Neural progenitor cell (in vitro differentiated cells): ENCODE results near the gene NHSL1. TPM values are rescaled to one million over a fixed set of nuclear protein-coding genes. Genes with fewer than 3 reads are reported as not detected.
A peak's percentile ranks its signal among the peaks of the same experiment; 100 is the strongest.

ENCODE experiments used
- DNase-seq: peaks from one replicate; pipeline ENCODE4 v3.0.0-alpha.2; 2016; ENCODE audit warnings: low spot score
- H2AFZ ChIP-seq: fragments of 200-600 bp; sonication (generic); replicated peaks from 2 replicates; pipeline ENCODE4 v1.6.1; 2016; ENCODE audit warnings: antibody characterized with exemption
- H3F3A ChIP-seq: fragments of 200-600 bp; sonication (generic); 2 replicates; pipeline ENCODE4 v1.6.1; 2016; ENCODE audit warnings: antibody characterized with exemption, low read depth
- H3K27ac ChIP-seq: fragments of 200-600 bp; sonication (generic); 2 replicates; pipeline ENCODE4 v1.5.1; 2016; ENCODE audit warnings: mild to moderate bottlenecking
- H3K27me3 ChIP-seq: fragments of 200-600 bp; sonication (generic); 2 replicates; pipeline ENCODE4 v1.6.1; 2016; ENCODE audit warnings: mild to moderate bottlenecking, moderate library complexity
- H3K36me3 ChIP-seq: fragments of 200-600 bp; sonication (generic); 2 replicates; pipeline ENCODE4 v1.5.1; 2016
- H3K4me1 ChIP-seq: fragments of 200-600 bp; sonication (generic); 2 replicates; pipeline ENCODE4 v1.6.1; 2016; ENCODE audit warnings: mixed run types
- H3K4me2 ChIP-seq: fragments of 200-600 bp; sonication (generic); 2 replicates; pipeline ENCODE4 v1.6.1; 2016
- H3K4me3 ChIP-seq: fragments of 200-600 bp; sonication (generic); 2 replicates; pipeline ENCODE4 v1.5.1; 2016
- H3K79me2 ChIP-seq: fragments of 200-600 bp; sonication (generic); 2 replicates; pipeline ENCODE4 v1.6.1; 2016; ENCODE audit warnings: low read depth
- H3K9ac ChIP-seq: fragments of 200-600 bp; sonication (generic); 2 replicates; pipeline ENCODE4 v1.6.1; 2016
- H3K9me3 ChIP-seq: fragments of 200-600 bp; sonication (generic); 2 replicates; pipeline ENCODE4 v1.5.1; 2016; ENCODE audit warnings: low read depth
- H4K20me1 ChIP-seq: fragments of 200-600 bp; sonication (generic); 2 replicates; pipeline ENCODE4 v1.6.1; 2016; ENCODE audit warnings: low read depth
- H3K27ac Mint-ChIP-seq: 3 replicates; pipeline ENCODE4 v1.8.0; 2021; ENCODE audit warnings: mixed read lengths
- H3K27me3 Mint-ChIP-seq: 2 replicates; pipeline ENCODE4 v1.8.0; 2022; ENCODE audit warnings: low read depth, mild to moderate bottlenecking, inconsistent platforms, moderate library complexity, mixed read lengths; ENCODE audit not compliant: insufficient read depth
- H3K36me3 Mint-ChIP-seq: 3 replicates; pipeline ENCODE4 v1.8.0; 2021; ENCODE audit warnings: mixed read lengths
- H3K4me1 Mint-ChIP-seq: 3 replicates; pipeline ENCODE4 v1.8.0; 2021; ENCODE audit warnings: mixed read lengths
- H3K4me3 Mint-ChIP-seq: 3 replicates; pipeline ENCODE4 v1.8.0; 2021; ENCODE audit warnings: mild to moderate bottlenecking, moderate library complexity, mixed read lengths
- H3K9me3 Mint-ChIP-seq: 3 replicates; pipeline ENCODE4 v1.8.0; 2020; ENCODE audit warnings: mixed read lengths
- EZH2 ChIP-seq: fragments of 200-600 bp; sonication (generic); IDR thresholded peaks from 2 replicates; pipeline ENCODE4 v1.6.1; 2017; ENCODE audit warnings: antibody characterized with exemption, mild to moderate bottlenecking, moderate library complexity
- EZH2phosphoT487 ChIP-seq: fragments of 200-600 bp; sonication (generic); IDR thresholded peaks from 2 replicates; pipeline ENCODE4 v1.6.1; 2017; ENCODE audit warnings: antibody characterized with exemption
- total RNA-seq: library from RNA; depleted of rRNA; stranded (reverse); fragments of >200 nt; gene quantifications from 2 replicates; pipeline ENCODE4 v1.2.3, GENCODE V29; 2015; ENCODE audit warnings: low replicate concordance
- TF ChIP-seq, protein P1 (sequence below): fragments of 200-600 bp; sonication (generic); IDR thresholded peaks from 2 replicates; pipeline ENCODE4 v1.5.1; 2017; ENCODE audit warnings: antibody characterized with exemption, mild to moderate bottlenecking

Gene NHSL1, protein sequence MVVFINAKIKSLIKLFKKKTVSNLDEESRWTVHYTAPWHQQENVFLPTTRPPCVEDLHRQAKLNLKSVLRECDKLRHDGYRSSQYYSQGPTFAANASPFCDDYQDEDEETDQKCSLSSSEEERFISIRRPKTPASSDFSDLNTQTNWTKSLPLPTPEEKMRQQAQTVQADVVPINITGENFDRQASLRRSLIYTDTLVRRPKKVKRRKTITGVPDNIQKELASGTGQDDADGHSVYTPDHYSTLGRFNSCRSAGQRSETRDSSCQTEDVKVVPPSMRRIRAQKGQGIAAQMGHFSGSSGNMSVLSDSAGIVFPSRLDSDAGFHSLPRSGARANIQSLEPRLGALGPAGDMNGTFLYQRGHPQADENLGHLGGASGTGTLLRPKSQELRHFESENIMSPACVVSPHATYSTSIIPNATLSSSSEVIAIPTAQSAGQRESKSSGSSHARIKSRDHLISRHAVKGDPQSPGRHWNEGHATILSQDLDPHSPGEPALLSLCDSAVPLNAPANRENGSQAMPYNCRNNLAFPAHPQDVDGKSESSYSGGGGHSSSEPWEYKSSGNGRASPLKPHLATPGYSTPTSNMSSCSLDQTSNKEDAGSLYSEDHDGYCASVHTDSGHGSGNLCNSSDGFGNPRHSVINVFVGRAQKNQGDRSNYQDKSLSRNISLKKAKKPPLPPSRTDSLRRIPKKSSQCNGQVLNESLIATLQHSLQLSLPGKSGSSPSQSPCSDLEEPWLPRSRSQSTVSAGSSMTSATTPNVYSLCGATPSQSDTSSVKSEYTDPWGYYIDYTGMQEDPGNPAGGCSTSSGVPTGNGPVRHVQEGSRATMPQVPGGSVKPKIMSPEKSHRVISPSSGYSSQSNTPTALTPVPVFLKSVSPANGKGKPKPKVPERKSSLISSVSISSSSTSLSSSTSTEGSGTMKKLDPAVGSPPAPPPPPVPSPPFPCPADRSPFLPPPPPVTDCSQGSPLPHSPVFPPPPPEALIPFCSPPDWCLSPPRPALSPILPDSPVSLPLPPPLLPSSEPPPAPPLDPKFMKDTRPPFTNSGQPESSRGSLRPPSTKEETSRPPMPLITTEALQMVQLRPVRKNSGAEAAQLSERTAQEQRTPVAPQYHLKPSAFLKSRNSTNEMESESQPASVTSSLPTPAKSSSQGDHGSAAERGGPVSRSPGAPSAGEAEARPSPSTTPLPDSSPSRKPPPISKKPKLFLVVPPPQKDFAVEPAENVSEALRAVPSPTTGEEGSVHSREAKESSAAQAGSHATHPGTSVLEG (N-terminal part only)
- total RNA-seq, result 7.7 and 12.1 TPM in 2 replicates

DNA sequence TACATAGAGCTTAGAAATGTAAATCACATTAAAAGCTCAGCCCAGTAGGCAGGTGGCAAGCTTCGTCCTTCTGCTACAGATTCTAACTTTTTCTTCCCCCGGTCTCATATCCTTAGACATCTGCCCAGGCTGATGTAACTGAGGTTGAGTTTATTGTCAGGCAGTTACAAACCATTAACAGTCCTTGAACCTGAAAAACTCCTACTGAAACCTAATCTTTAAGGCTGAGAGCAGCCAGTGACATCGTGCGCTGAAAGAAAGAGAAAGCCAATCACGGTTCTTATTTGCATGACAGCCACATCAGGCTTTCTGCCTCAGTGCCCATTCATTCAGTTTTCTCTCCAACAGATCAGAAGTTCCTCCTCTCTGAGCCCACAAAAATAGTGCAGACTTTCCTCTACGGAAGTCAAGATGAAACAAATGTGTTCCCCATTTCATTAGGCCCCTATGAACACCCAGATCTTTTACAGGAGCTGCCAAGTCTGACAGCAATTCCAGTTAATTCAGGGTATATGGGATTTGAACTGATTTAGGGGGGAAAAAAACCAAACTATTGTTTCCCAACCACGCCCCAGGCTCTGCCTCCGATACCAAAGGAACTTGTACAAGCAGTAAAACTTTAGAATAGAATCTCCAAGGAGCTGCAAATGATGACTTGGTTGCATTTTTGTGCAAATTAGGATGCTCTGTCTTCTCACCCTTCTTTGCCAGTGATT lies at the start of gene NHSL1:
TSS of gene NHSL1 (minus strand) at position 192 of the 716 bp plus-strand sequence. CDS start 204 bp downstream, outside the sequence.
- Histone ChIP-seq H3K9me3 (no peaks in the 10 kb centered on the region), H3K36me3 (no peaks in the 10 kb centered on the region), H3K4me1 (peaks cover 37% of the 10 kb centered on the region), H4K20me1 (peaks cover 30% of the 10 kb centered on the region), H2AFZ (no peak within 1 kb of the TSS), H3K79me2 (peaks cover 32% of the 10 kb centered on the region), H3K4me2 (peak within 1 kb of the TSS; percentile 72), H3K27me3 (no peaks in the 10 kb centered on the region), H3K4me3 (peak within 1 kb of the TSS; percentile 32), H3K9ac (no peak within 1 kb of the TSS), H3F3A (peaks cover 20% of the 10 kb centered on the region), H3K27ac (no peak within 1 kb of the TSS)
- peak within 1 kb of the TSS; percentile 87 for H3K27ac Mint-ChIP-seq
- TF ChIP-seq, protein P1, sequence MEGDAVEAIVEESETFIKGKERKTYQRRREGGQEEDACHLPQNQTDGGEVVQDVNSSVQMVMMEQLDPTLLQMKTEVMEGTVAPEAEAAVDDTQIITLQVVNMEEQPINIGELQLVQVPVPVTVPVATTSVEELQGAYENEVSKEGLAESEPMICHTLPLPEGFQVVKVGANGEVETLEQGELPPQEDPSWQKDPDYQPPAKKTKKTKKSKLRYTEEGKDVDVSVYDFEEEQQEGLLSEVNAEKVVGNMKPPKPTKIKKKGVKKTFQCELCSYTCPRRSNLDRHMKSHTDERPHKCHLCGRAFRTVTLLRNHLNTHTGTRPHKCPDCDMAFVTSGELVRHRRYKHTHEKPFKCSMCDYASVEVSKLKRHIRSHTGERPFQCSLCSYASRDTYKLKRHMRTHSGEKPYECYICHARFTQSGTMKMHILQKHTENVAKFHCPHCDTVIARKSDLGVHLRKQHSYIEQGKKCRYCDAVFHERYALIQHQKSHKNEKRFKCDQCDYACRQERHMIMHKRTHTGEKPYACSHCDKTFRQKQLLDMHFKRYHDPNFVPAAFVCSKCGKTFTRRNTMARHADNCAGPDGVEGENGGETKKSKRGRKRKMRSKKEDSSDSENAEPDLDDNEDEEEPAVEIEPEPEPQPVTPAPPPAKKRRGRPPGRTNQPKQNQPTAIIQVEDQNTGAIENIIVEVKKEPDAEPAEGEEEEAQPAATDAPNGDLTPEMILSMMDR, result no peak
- peak; percentile 51 for DNase-seq
- H3K4me1 Mint-ChIP-seq, result peaks cover 62% of the 10 kb centered on the region
- no peaks in the 10 kb centered on the region for H3K9me3 Mint-ChIP-seq
- H3K4me3 Mint-ChIP-seq, result peak within 1 kb of the TSS; percentile 85
- H3K36me3 Mint-ChIP-seq, result peaks cover 19% of the 10 kb centered on the region
- no peaks in the 10 kb centered on the region for H3K27me3 Mint-ChIP-seq

DNA sequence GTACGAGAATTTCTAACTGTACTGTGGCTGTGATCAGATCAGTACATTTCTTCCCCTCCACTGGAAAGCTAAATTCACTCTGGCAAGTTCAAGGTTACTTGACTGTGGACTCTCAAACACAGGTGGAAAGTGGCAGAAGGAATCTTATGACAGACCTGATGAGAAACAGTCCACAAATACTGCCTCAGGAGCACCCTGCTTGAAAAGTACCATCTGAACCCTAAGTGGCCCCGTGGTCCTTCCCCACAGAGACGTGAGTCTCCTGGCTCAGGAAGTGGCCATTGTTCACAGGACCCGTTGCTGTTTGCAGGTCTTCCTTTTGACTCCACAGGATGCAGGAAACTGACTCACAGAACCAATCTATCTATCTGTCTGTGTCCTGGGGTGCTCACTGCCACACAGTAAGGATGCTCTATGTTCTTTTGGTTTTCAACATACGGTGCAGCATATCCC lies 47.5 kb upstream of the NHSL1 start:
- H3F3A ChIP-seq, result peaks cover 12% of the 10 kb centered on the region
- no peaks in the 10 kb centered on the region for H3K36me3 ChIP-seq
- H3K4me3 Mint-ChIP-seq, result no peak overlapping the region
- H3K36me3 Mint-ChIP-seq, result peaks cover 10% of the 10 kb centered on the region
- DNase-seq, result no peak
- H3K27me3 ChIP-seq, result no peaks in the 10 kb centered on the region
- H3K9me3 Mint-ChIP-seq, result peaks cover 5% of the 10 kb centered on the region
- H3K79me2 ChIP-seq, result peaks cover 39% of the 10 kb centered on the region
- peaks cover 16% of the 10 kb centered on the region for H4K20me1 ChIP-seq
- H3K27ac Mint-ChIP-seq, result peak overlapping the region; percentile 72
- no peaks in the 10 kb centered on the region for H3K9me3 ChIP-seq
- TF ChIP-seq, protein P1, result no peak
- TF ChIP-seq EZH2, result no peak
- no peak for TF ChIP-seq EZH2phosphoT487
- no peak overlapping the region for H3K27ac ChIP-seq
- H3K9ac ChIP-seq, result no peak overlapping the region
- peaks cover 45% of the 10 kb centered on the region for H3K4me1 Mint-ChIP-seq
- peaks cover 3% of the 10 kb centered on the region for H3K27me3 Mint-ChIP-seq
- no peak overlapping the region for H3K4me2 ChIP-seq
- no peak overlapping the region for H3K4me3 ChIP-seq
- peaks cover 18% of the 10 kb centered on the region for H3K4me1 ChIP-seq
- no peak overlapping the region for H2AFZ ChIP-seq

DNA sequence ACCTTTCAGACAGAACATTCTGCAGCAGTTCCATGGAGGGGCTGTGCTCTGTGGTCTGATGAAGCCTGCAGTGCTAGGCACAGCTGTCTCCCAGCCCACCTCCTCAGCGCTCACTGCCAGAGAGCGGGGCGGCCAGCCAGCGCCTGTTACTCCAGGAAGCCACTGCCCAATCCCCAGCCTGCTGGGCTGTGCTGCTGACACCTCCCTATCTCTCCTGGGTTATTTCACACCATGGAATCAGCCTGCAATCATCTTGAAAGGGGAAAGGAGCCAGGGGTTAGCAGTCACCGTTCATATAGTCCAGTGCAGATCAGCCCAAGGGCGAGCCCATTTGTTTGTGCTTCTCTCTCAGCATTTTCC lies 46.3 kb upstream of the NHSL1 start:
- Mint-ChIP-seq H3K27me3 (peaks cover 3% of the 10 kb centered on the region), H3K4me1 (peaks cover 51% of the 10 kb centered on the region), H3K36me3 (peaks cover 11% of the 10 kb centered on the region), H3K27ac (peak overlapping the region; percentile 75), H3K9me3 (peaks cover 7% of the 10 kb centered on the region), H3K4me3 (peak overlapping the region; percentile 77)
- peak overlapping the region; percentile 56 for H3K27ac ChIP-seq
- peak overlapping the region; percentile 58 for H3K4me2 ChIP-seq
- TF ChIP-seq EZH2phosphoT487 (no peak), EZH2 (no peak)
- TF ChIP-seq, protein P1, result no peak
- H3K9me3 ChIP-seq, result no peaks in the 10 kb centered on the region
- H4K20me1 ChIP-seq, result peaks cover 16% of the 10 kb centered on the region
- H3F3A ChIP-seq, result peaks cover 12% of the 10 kb centered on the region
- H3K27me3 ChIP-seq, result no peaks in the 10 kb centered on the region
- H3K4me1 ChIP-seq, result peaks cover 18% of the 10 kb centered on the region
- peaks cover 51% of the 10 kb centered on the region for H3K79me2 ChIP-seq
- peak overlapping the region; percentile 5 for H3K4me3 ChIP-seq
- no peak overlapping the region for H3K9ac ChIP-seq
- H2AFZ ChIP-seq, result no peak overlapping the region
- no peaks in the 10 kb centered on the region for H3K36me3 ChIP-seq
- DNase-seq, result peak; percentile 78
